Left ventricle myocardium inferior (tissue), 1 donor: ENCODE data around the gene DYSF. TPM values are rescaled to one million over a fixed set of nuclear protein-coding genes. Genes with fewer than 3 reads are reported as not detected.
A peak's percentile ranks its signal among the peaks of the same experiment; 100 is the strongest.

Experiments used
- DNase-seq: peaks from one replicate; pipeline ENCODE4 v3.0.0-alpha.2; 2020
- H3K27ac ChIP-seq: fragments of 200-600 bp; replicated peaks from 2 replicates; pipeline ENCODE4 v1.8.0; 2021
- H3K27me3 ChIP-seq: fragments of 200-600 bp; 2 replicates; pipeline ENCODE4 v1.8.0; 2021; ENCODE audit warnings: low read depth
- H3K36me3 ChIP-seq: fragments of 200-600 bp; 2 replicates; pipeline ENCODE4 v1.8.0; 2021
- H3K4me1 ChIP-seq: fragments of 200-600 bp; 2 replicates; pipeline ENCODE4 v1.8.0; 2021
- H3K4me3 ChIP-seq: fragments of 200-600 bp; 2 replicates; pipeline ENCODE4 v1.8.0; 2021; ENCODE audit warnings: mild to moderate bottlenecking, moderate library complexity
- H3K9me3 ChIP-seq: fragments of 200-600 bp; replicated peaks from 2 replicates; pipeline ENCODE4 v1.8.0; 2021
- CTCF ChIP-seq: fragments of 200-600 bp; IDR thresholded peaks from 2 replicates; pipeline ENCODE4 v1.8.0; 2021; ENCODE audit warnings: antibody characterized with exemption, mild to moderate bottlenecking, borderline replicate concordance
- intact Hi-C: fragments of 100-400 bp; cut with micrococcal nuclease; formaldehyde crosslinking; loops from one replicate; pipeline ENCODE4 v1.11.0; 2022
- total RNA-seq: library from RNA; stranded (reverse); fragmentation: NEBNext Ultra II Directional; extraction: Animal tissue kit (Norgen Biotek cat#: 25700); gene quantifications from one replicate; pipeline ENCODE4 v1.2.1, GENCODE V29; 2021
- donor health status: DM: no; HTN: yes; CAD: no; lungs with severe emphysema.

DYSF gene
- total RNA-seq, 1 donor from 2014 or later: 48.2 TPM

- Histone ChIP-seq H3K36me3 (peaks cover 22% of the 10 kb centered on the region), H3K27ac (no peak overlapping the region), H3K9me3 (no peaks in the 10 kb centered on the region), H3K4me1 (peaks cover 13% of the 10 kb centered on the region), H3K4me3 (no peak overlapping the region), H3K27me3 (no peaks in the 10 kb centered on the region)
- TF ChIP-seq CTCF: peak; percentile 12
- intact Hi-C loops: loop anchor here (10.0 kb wide), 1 partner anchor 115 kb away; no protein-coding TSS in a partner anchor
- peak; percentile 48 for DNase-seq
Observed at GRCh38 chr2:71689393-71689792, 236.0 kb downstream of the DYSF start.

- no peak for TF ChIP-seq CTCF
- Histone ChIP-seq H3K4me1 (peaks cover 13% of the 10 kb centered on the region), H3K4me3 (no peak overlapping the region), H3K36me3 (peaks cover 14% of the 10 kb centered on the region), H3K9me3 (no peaks in the 10 kb centered on the region), H3K27ac (no peak overlapping the region), H3K27me3 (no peaks in the 10 kb centered on the region)
- intact Hi-C loops: loop anchor here (10.0 kb wide), 1 partner anchor 115 kb away; no protein-coding TSS in a partner anchor
- DNase-seq: no peak
Observed at GRCh38 chr2:71689968-71690834, 236.8 kb downstream of the DYSF start.

GRCh38 chr2:71690876-71691475 lies 237.6 kb downstream of the DYSF start:
- H3K36me3 ChIP-seq: peaks cover 13% of the 10 kb centered on the region
- peaks cover 13% of the 10 kb centered on the region for H3K4me1 ChIP-seq
- no peaks in the 10 kb centered on the region for H3K27me3 ChIP-seq
- no peak for TF ChIP-seq CTCF
- intact Hi-C loops: no loop called here
- no peak overlapping the region for H3K27ac ChIP-seq
- H3K4me3 ChIP-seq: no peak overlapping the region
- H3K9me3 ChIP-seq: no peaks in the 10 kb centered on the region
- no peak for DNase-seq

GRCh38 chr2:71691747-71692441 lies 238.5 kb downstream of the DYSF start:
- TF ChIP-seq CTCF: no peak
- intact Hi-C loops: no loop called here
- no peak for DNase-seq
- Histone ChIP-seq H3K36me3 (peaks cover 8% of the 10 kb centered on the region), H3K27me3 (no peaks in the 10 kb centered on the region), H3K27ac (no peak overlapping the region), H3K4me1 (peaks cover 13% of the 10 kb centered on the region), H3K9me3 (no peaks in the 10 kb centered on the region), H3K4me3 (no peak overlapping the region)

- no peak for DNase-seq
- H3K27me3 ChIP-seq: no peaks in the 10 kb centered on the region
- no peak for TF ChIP-seq CTCF
- H3K4me3 ChIP-seq: no peak overlapping the region
- H3K27ac ChIP-seq: no peak overlapping the region
- peaks cover 8% of the 10 kb centered on the region for H3K36me3 ChIP-seq
- H3K4me1 ChIP-seq: peaks cover 13% of the 10 kb centered on the region
- intact Hi-C loops: no loop called here
- no peaks in the 10 kb centered on the region for H3K9me3 ChIP-seq
Observed at GRCh38 chr2:71692621-71693277, 239.4 kb downstream of the DYSF start.
